Vagina (tissue), 2 donors: ENCODE results near the gene CDH4.

ENCODE experiments used
- POLR2A ChIP-seq, 2 donors: fragments of 450-650 bp; IDR thresholded peaks; one replicate each; pipeline ENCODE4 v1.6.1; 2017; ENCODE audit warnings: antibody characterized with exemption in 2 of 2, mild to moderate bottlenecking in 2 of 2, moderate library complexity in 2 of 2
- TF ChIP-seq, protein P1 (sequence below), 3 experiments: fragments of 450-650 bp in 2 of 3; fragments of 200-600 bp in 1 of 3; sonication (generic) in 1 of 3; IDR thresholded peaks; one replicate each; pipeline ENCODE4 v1.5.1; 2017 to 2019; ENCODE audit warnings: antibody characterized with exemption in 3 of 3, mild to moderate bottlenecking in 2 of 3, moderate library complexity in 2 of 3

DNA sequence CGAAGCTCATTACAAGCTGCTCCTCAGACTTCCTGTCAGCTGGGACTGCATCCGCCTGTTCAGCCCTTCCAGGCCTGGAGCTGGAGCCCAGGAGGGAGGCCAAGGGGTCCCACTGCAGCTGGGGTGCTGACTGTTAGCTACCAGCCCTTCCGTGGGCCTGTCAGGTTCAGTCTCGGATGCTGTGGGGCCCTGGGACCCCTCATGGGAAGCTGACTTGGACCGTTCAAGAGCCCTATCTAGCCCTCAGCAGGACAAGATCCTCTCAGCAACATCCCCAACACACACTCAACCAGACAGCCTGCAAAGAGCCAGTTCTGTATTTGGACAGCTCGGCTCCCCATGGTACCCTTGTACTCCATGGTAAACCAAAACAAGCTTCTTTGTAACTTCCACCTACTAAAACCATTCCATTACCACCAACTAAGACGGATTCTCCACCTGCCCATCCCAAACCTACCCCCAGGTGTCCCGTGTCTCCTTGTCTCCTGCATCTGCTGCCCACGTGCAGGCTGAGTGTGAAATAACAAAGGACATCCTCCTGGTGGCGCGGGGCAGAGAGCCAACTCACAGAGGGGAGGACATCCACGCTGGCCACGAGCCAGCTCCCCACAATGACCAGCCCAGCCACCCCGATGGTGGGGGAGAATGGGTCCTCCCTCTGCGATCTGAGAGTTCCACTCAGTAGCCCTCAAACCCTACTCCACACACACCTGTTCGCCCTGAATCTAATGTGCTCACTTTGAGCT is 702.4 kb downstream of the CDH4 start:
- TF ChIP-seq, protein P1, sequence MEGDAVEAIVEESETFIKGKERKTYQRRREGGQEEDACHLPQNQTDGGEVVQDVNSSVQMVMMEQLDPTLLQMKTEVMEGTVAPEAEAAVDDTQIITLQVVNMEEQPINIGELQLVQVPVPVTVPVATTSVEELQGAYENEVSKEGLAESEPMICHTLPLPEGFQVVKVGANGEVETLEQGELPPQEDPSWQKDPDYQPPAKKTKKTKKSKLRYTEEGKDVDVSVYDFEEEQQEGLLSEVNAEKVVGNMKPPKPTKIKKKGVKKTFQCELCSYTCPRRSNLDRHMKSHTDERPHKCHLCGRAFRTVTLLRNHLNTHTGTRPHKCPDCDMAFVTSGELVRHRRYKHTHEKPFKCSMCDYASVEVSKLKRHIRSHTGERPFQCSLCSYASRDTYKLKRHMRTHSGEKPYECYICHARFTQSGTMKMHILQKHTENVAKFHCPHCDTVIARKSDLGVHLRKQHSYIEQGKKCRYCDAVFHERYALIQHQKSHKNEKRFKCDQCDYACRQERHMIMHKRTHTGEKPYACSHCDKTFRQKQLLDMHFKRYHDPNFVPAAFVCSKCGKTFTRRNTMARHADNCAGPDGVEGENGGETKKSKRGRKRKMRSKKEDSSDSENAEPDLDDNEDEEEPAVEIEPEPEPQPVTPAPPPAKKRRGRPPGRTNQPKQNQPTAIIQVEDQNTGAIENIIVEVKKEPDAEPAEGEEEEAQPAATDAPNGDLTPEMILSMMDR (IDR thresholded peaks at IDR 0.05) = no peak
- no peak for TF ChIP-seq POLR2A (IDR thresholded peaks at IDR 0.05)
